CD4-positive, alpha-beta T cell treated with Interleukin-4 for 1 hour (primary cell): ENCODE measurements around the gene LSM12.
A peak's percentile ranks its signal among the peaks of the same experiment; 100 is the strongest.
"Not testable (repeated sequence)": the region's sequence is repeated elsewhere in the genome, so short reads cannot be mapped to it uniquely, and the experiment has no call there.

Experiments used
- DNase-seq, 2 donors: peaks; one replicate each; pipeline ENCODE4 v3.0.0-alpha.2; 2020 to 2022

Gene LSM12

GRCh38 chr17:44066204-44066930 lies at the start of gene LSM12:
Gene LSM12, minus strand, starts transcription at chr17:44066671. Its CDS starts 84 bp downstream, at chr17:44066587.
- peak; percentile 88 to 90 for DNase-seq

- DNase-seq, result no peak
Observed at GRCh38 chr17:44115585-44116415, 49.3 kb upstream of the LSM12 start.

GRCh38 chr17:44113868-44114840 lies 47.7 kb upstream of the LSM12 start:
- no peak for DNase-seq

GRCh38 chr17:44113382-44113781 lies 46.9 kb upstream of the LSM12 start:
- no peak for DNase-seq

GRCh38 chr17:44112284-44113280 lies 46.1 kb upstream of the LSM12 start:
- no peak for DNase-seq

- DNase-seq, result no peak
Observed at GRCh38 chr17:44111777-44112176, 45.3 kb upstream of the LSM12 start.

- DNase-seq, result peak; percentile 51 to 75
Observed at GRCh38 chr17:44110823-44111633, 44.6 kb upstream of the LSM12 start.

- no peak for DNase-seq
Observed at GRCh38 chr17:44110011-44110686, 43.7 kb upstream of the LSM12 start.

GRCh38 chr17:44109312-44109630 lies 42.8 kb upstream of the LSM12 start:
- no peak for DNase-seq

- no peak for DNase-seq
Observed at GRCh38 chr17:44108440-44109311, 42.2 kb upstream of the LSM12 start.

- DNase-seq, result no peak
Observed at GRCh38 chr17:44106801-44107200, 40.3 kb upstream of the LSM12 start.

- no peak for DNase-seq
Observed at GRCh38 chr17:44105941-44106340, 39.5 kb upstream of the LSM12 start.

GRCh38 chr17:44105483-44105882 lies 39.0 kb upstream of the LSM12 start:
- DNase-seq, result no peak

- DNase-seq, result no peak
Observed at GRCh38 chr17:44102849-44103622, 36.6 kb upstream of the LSM12 start.

GRCh38 chr17:44101858-44102257 lies 35.4 kb upstream of the LSM12 start:
- not testable (repeated sequence) for DNase-seq

- no peak for DNase-seq
Observed at GRCh38 chr17:44097110-44097958, 30.9 kb upstream of the LSM12 start.
